SU-DHL-6 (cell line): Measurements from ENCODE around the gene PCDHGB1.

Experiments
- CTCF ChIP-seq: fragments of 200-600 bp; sonication (generic); IDR thresholded peaks from one replicate; pipeline ENCODE4 v1.5.1; 2017; ENCODE audit warnings: antibody characterized with exemption, mild to moderate bottlenecking, low read length, moderate library complexity; ENCODE audit not compliant: insufficient read depth, poor library complexity, severe bottlenecking
- EZH2phosphoT487 ChIP-seq: fragments of 200-600 bp; sonication (generic), shearing (Covaris generic); conservative IDR thresholded peaks from 2 replicates; pipeline ENCODE4 v1.6.1; 2018; ENCODE audit warnings: mild to moderate bottlenecking, antibody characterized with exemption, low read length, moderate library complexity, mixed read lengths

- TF ChIP-seq CTCF (no peak), EZH2phosphoT487 (no peak)
Observed at GRCh38 chr5:141371572-141372475, 21.9 kb downstream of the PCDHGB1 start.
